Endothelial cell of umbilical vein (primary cell): ENCODE measurements around the gene MT1E. TPM values are rescaled to one million over a fixed set of nuclear protein-coding genes. Genes with fewer than 3 reads are reported as not detected.

Experiments used
- BruUV-seq: library from RNA; stranded (reverse); fragments of 400-500 nt; replicated peaks from 2 replicates; lab custom pipeline; 2021; lab: Mats Ljungman, UMichigan
- CTCF ChIA-PET: fragments of 300-600, 350-600 bp; sonication (Branson Sonifier 250); formaldehyde crosslinking; loops from one replicate; lab custom pipeline; 2021; ENCODE audit warnings: antibody characterized with exemption, inconsistent platforms; lab: Charles Lee
- POLR2A ChIA-PET: fragments of 300-600, 350-600 bp; sonication (Branson Sonifier 250); formaldehyde crosslinking; loops from one replicate; lab custom pipeline; 2021; ENCODE audit warnings: antibody characterized with exemption, inconsistent platforms; lab: Charles Lee
- DNase-seq: peaks from one replicate; pipeline ENCODE4 v3.0.0-alpha.2; 2011; ENCODE audit warnings: low read depth, low spot score
- FAIRE-seq: peaks from 2 replicates; lab custom pipeline; 2011; peaks lifted over from hg19 to GRCh38; lab: Jason Lieb, UNC
- H2AFZ ChIP-seq: 2 replicates; pipeline ENCODE4 v1.6.0; 2012; ENCODE audit warnings: low read depth, low read length, control low read depth, inconsistent platforms
- H3K27ac ChIP-seq: 2 replicates; pipeline ENCODE4 v1.5.1; 2011; ENCODE audit warnings: low read depth, mild to moderate bottlenecking, control low read depth, low read length, moderate library complexity; ENCODE audit not compliant: insufficient read depth
- H3K27me3 ChIP-seq, 2 experiments: 2 replicates each; pipeline versions ENCODE4 v1.6.0 to v1.6.1; 2011; ENCODE audit warnings: low read length in 2 of 2, mixed read lengths in 1 of 2; ENCODE audit not compliant: control insufficient read depth in 2 of 2, insufficient read depth in 2 of 2
- H3K36me3 ChIP-seq, 2 experiments: 2 replicates in 1 of 2; 3 replicates in 1 of 2; pipeline ENCODE4 v1.5.1; 2011; ENCODE audit warnings: low read length in 2 of 2, mild to moderate bottlenecking in 1 of 2, moderate library complexity in 1 of 2; ENCODE audit not compliant: control insufficient read depth in 2 of 2, insufficient read depth in 2 of 2; ENCODE audit errors: extremely low read depth in 1 of 2
- H3K4me1 ChIP-seq: 3 replicates; pipeline ENCODE4 v1.5.1; 2011; ENCODE audit warnings: mild to moderate bottlenecking, low read length; ENCODE audit not compliant: control insufficient read depth, insufficient read depth; ENCODE audit errors: extremely low read depth
- H3K4me2 ChIP-seq: 2 replicates; pipeline ENCODE4 v1.6.1; 2011; ENCODE audit warnings: low read length, control low read depth, mixed read lengths; ENCODE audit not compliant: insufficient read depth
- H3K4me3 ChIP-seq, 3 experiments: fragments of 200-600 bp in 1 of 3; sonication (generic), shearing (Covaris generic) in 1 of 3; replicated peaks in 1 of 3; 2 replicates each; pipeline ENCODE4 v1.5.1; 2011 to 2016; ENCODE audit warnings: control low read depth in 3 of 3, low read length in 3 of 3, mild to moderate bottlenecking in 2 of 3, inconsistent platforms in 1 of 3, low read depth in 1 of 3, moderate library complexity in 1 of 3; ENCODE audit not compliant: insufficient read depth in 1 of 3
- H3K79me2 ChIP-seq: 2 replicates; pipeline ENCODE4 v1.6.0; 2012; ENCODE audit warnings: low read length, inconsistent platforms; ENCODE audit not compliant: control insufficient read depth, insufficient read depth
- H3K9ac ChIP-seq: replicated peaks from 2 replicates; pipeline ENCODE3; 2011; ENCODE audit warnings: low read length, control low read depth; ENCODE audit not compliant: insufficient read depth; ENCODE audit errors: extremely low read depth
- H3K9me1 ChIP-seq: replicated peaks from 3 replicates; pipeline ENCODE4 v1.6.0; 2011; ENCODE audit warnings: mild to moderate bottlenecking, low read length; ENCODE audit not compliant: control insufficient read depth, insufficient read depth; ENCODE audit errors: extremely low read depth
- H3K9me3 ChIP-seq: replicated peaks from 2 replicates; pipeline ENCODE4 v1.5.1; 2012; ENCODE audit warnings: low read length, inconsistent platforms; ENCODE audit not compliant: control insufficient read depth, insufficient read depth
- H4K20me1 ChIP-seq: replicated peaks from 2 replicates; pipeline ENCODE3; 2011; ENCODE audit warnings: mild to moderate bottlenecking, low read length; ENCODE audit not compliant: control insufficient read depth, insufficient read depth; ENCODE audit errors: extremely low read depth
- CTCF ChIP-seq, 2 donors: IDR thresholded peaks; 1 replicate in 1 of 2; 2 replicates in 1 of 2; pipeline ENCODE4 v1.5.1; 2011; ENCODE audit warnings: low read length in 2 of 2, mild to moderate bottlenecking in 2 of 2, moderate library complexity in 2 of 2, control low read depth in 1 of 2, inconsistent platforms in 1 of 2, low read depth in 1 of 2; ENCODE audit not compliant: insufficient read depth in 1 of 2; ENCODE audit errors: extremely low read depth in 1 of 2
- EZH2 ChIP-seq: IDR thresholded peaks from 2 replicates; pipeline ENCODE4 v1.6.1; 2012; ENCODE audit warnings: borderline replicate concordance, low read depth, mild to moderate bottlenecking, moderate library complexity, low read length, inconsistent platforms; ENCODE audit not compliant: severe bottlenecking
- GATA2 ChIP-seq: IDR thresholded peaks from 2 replicates; pipeline ENCODE4 v1.7.0; 2011; ENCODE audit warnings: low read depth, mild to moderate bottlenecking, moderate library complexity, mixed read lengths, low read length; ENCODE audit not compliant: insufficient read length, insufficient read depth
- MAX ChIP-seq: IDR thresholded peaks from 2 replicates; pipeline ENCODE4 v1.6.1; 2011; ENCODE audit not compliant: insufficient read depth, insufficient read length
- MYC ChIP-seq: IDR thresholded peaks from one replicate; pipeline ENCODE4 v1.6.1; 2011; ENCODE audit warnings: mild to moderate bottlenecking, low read depth, low read length
- POLR2A ChIP-seq: IDR thresholded peaks from 2 replicates; pipeline ENCODE4 v1.6.1; 2012; ENCODE audit warnings: low read depth, mild to moderate bottlenecking, control low read depth, low read length
- POLR2AphosphoS5 ChIP-seq: IDR thresholded peaks from 2 replicates; pipeline ENCODE4 v1.6.1; 2012; ENCODE audit warnings: low read depth, mild to moderate bottlenecking, control low read depth, low read length, moderate library complexity; ENCODE audit not compliant: insufficient read depth
- dilution Hi-C: fragments of 300-500 bp; cut with MboI; formaldehyde crosslinking; loops from one replicate; pipeline ENCODE4 v1.15.0; 2019; ENCODE audit warnings: low sequenced_read_pairs; ENCODE audit not compliant: extremely low pct_ligation_motif_present
- intact Hi-C: fragments of 100-400 bp; cut with micrococcal nuclease; formaldehyde crosslinking; loops from one replicate; pipeline ENCODE4 v1.10.0; 2022
- polyA plus RNA-seq, 4 experiments: library from polyadenylated mRNA; depleted of rRNA in 3 of 4; stranded (reverse) in 3 of 4; unstranded in 1 of 4; fragments of >200 nt; gene quantifications; 2 replicates each; pipeline versions ENCODE4 v1.2.1 to v1.2.3, GENCODE V29; 2011 to 2012; ENCODE audit warnings: missing spikeins in 1 of 4
- total RNA-seq: library from RNA; stranded (reverse); gene quantifications from 2 replicates; pipeline ENCODE4 v1.2.3, GENCODE V29; 2021

MT1E gene
- total and polyA plus RNA-seq, 2 donors (not counting 3 experiments of a cell fraction or from before 2014, with no cell fraction given): 208 to 346 TPM

- Histone ChIP-seq H3K4me3 (peak overlapping the region; percentile 31 to 63 (median 41)), H3K36me3 (no peaks in the 10 kb centered on the region), H2AFZ (peak overlapping the region; percentile 97), H3K9ac (peak overlapping the region; percentile 63), H3K9me3 (no peaks in the 10 kb centered on the region), H3K4me2 (peak overlapping the region; percentile 93), H3K27me3 (no peaks in the 10 kb centered on the region), H3K79me2 (peaks cover 11% of the 10 kb centered on the region), H4K20me1 (no peaks in the 10 kb centered on the region), H3K27ac (peak overlapping the region; percentile 59), H3K9me1 (no peaks in the 10 kb centered on the region), H3K4me1 (peaks cover 52% of the 10 kb centered on the region)
- ChIA-PET CTCF (interaction anchor here (0.8 to 2.3 kb wide), 8 partner anchors 9 to 85 kb away, joined by 3 to 10 read pairs (median 4); no protein-coding TSS in a partner anchor), POLR2A (interaction anchor here (0.9 to 1.8 kb wide), 5 partner anchors 8 to 84 kb away, joined by 3 to 11 read pairs (median 6); partner anchors contain the start of genes MT1E and MT2A)
- DNase-seq (no peak), FAIRE-seq (peak; percentile 69)
- dilution Hi-C loops: no loop called here
- no TSS peak for BruUV-seq
- TF ChIP-seq CTCF (IDR thresholded peaks at IDR 0.05; ENCODE audit: extremely low read depth in 1 of 2, insufficient read depth in 1 of 2, low read depth in 1 of 2, low read length in 2 of 2) (no peak), POLR2A (peak; percentile 61), POLR2AphosphoS5 (peak; percentile 60), GATA2 (no peak), MAX (no peak), MYC (no peak), EZH2 (no peak)
- intact Hi-C loops: no loop called here
Observed at GRCh38 chr16:56617212-56618085, 8.1 kb upstream of the MT1E start.
